Prostate gland (tissue), 2 donors: ENCODE measurements around the gene PARVG. TPM values are rescaled to one million over a fixed set of nuclear protein-coding genes. Genes with fewer than 3 reads are reported as not detected.

ENCODE experiments used
- DNase-seq: peaks from one replicate; pipeline ENCODE4 v3.0.0-alpha.2; 2019; ENCODE audit warnings: low spot score
- H3K27ac ChIP-seq, 2 donors: fragments of 200-600 bp; sonication (generic); 2 replicates each; pipeline ENCODE4 v1.5.1; 2017 to 2019
- H3K27me3 ChIP-seq: fragments of 200-600 bp; sonication (generic); replicated peaks from 2 replicates; pipeline ENCODE4 v1.5.1; 2019; ENCODE audit not compliant: insufficient read depth
- H3K36me3 ChIP-seq, 2 donors: fragments of 200-600 bp; sonication (generic); 1 replicate in 1 of 2; 2 replicates in 1 of 2; pipeline versions ENCODE4 v1.5.1 to v1.8.1; 2017 to 2019
- H3K4me1 ChIP-seq: fragments of 200-600 bp; sonication (generic); replicated peaks from 2 replicates; pipeline ENCODE4 v1.5.1; 2019
- H3K4me3 ChIP-seq, 2 donors: fragments of 200-600 bp; sonication (generic); 2 replicates each; pipeline ENCODE4 v1.5.1; 2017 to 2019
- H3K9me3 ChIP-seq: fragments of 200-600 bp; sonication (generic); 2 replicates; pipeline ENCODE4 v1.5.1; 2017
- CTCF ChIP-seq, 4 experiments: fragments of 200-600 bp in 2 of 4; fragments of 450-650 bp in 2 of 4; sonication (generic) in 2 of 4; IDR thresholded peaks; 1 replicate in 3 of 4; 2 replicates in 1 of 4; pipeline ENCODE4 v1.5.1; 2016 to 2019; ENCODE audit warnings: antibody characterized with exemption in 4 of 4, mild to moderate bottlenecking in 2 of 4, moderate library complexity in 2 of 4
- POLR2A ChIP-seq: fragments of 450-650 bp; IDR thresholded peaks from one replicate; pipeline ENCODE4 v1.6.1; 2016; ENCODE audit warnings: antibody characterized with exemption, mild to moderate bottlenecking
- POLR2AphosphoS5 ChIP-seq: sonication (generic); formaldehyde crosslinking; IDR thresholded peaks from one replicate; pipeline ENCODE4 v1.6.1; 2017; ENCODE audit warnings: antibody characterized with exemption
- WGBS: methylation state at CpG from one replicate; pipeline ENCODE4 v1.1.5; 2018; 5-methylcytosine and 5-hydroxymethylcytosine counted together
- intact Hi-C: fragments of 100-400 bp; cut with DNase I; formaldehyde crosslinking; loops from one replicate; pipeline ENCODE4 v1.14.2; 2022
- total RNA-seq, 2 donors: library from RNA; depleted of rRNA; stranded (reverse); fragments of >200 nt; gene quantifications; one replicate each; pipeline ENCODE4 v1.1.0, GENCODE V29; 2016

PARVG gene
- total RNA-seq, 2 donors from 2014 or later = 1.2 to 13.5 TPM

GRCh38 chr22:44184006-44184405 is 3.3 kb downstream of the PARVG start:
- Histone ChIP-seq H3K36me3 (no peaks in the 10 kb centered on the region), H3K27me3 (no peaks in the 10 kb centered on the region), H3K4me1 (no peaks in the 10 kb centered on the region), H3K9me3 (no peaks in the 10 kb centered on the region), H3K27ac (no peak overlapping the region), H3K4me3 (no peak overlapping the region)
- TF ChIP-seq POLR2AphosphoS5 = no peak
- no peak for TF ChIP-seq CTCF (IDR thresholded peaks at IDR 0.05)
- TF ChIP-seq POLR2A = no peak
- DNase-seq = no peak
- intact Hi-C loops = no loop called here
- WGBS = 55% methylated on average over 4 of the region's 4 CpGs

- H3K9me3 ChIP-seq = no peaks in the 10 kb centered on the region
- no peaks in the 10 kb centered on the region for H3K27me3 ChIP-seq
- no peak overlapping the region for H3K27ac ChIP-seq
- H3K4me1 ChIP-seq = no peaks in the 10 kb centered on the region
- DNase-seq = no peak
- TF ChIP-seq POLR2AphosphoS5 (no peak), POLR2A (no peak), CTCF (IDR thresholded peaks at IDR 0.05) (no peak)
- H3K4me3 ChIP-seq = no peak overlapping the region
- H3K36me3 ChIP-seq = no peaks in the 10 kb centered on the region
- 90% methylated on average over 15 of the region's 16 CpGs for WGBS
- intact Hi-C loops = no loop called here
Measured at GRCh38 chr22:44185237-44186120, 4.8 kb downstream of the PARVG start.

- intact Hi-C loops = no loop called here
- no peaks in the 10 kb centered on the region for H3K9me3 ChIP-seq
- no peak for DNase-seq
- H3K27me3 ChIP-seq = no peaks in the 10 kb centered on the region
- no peaks in the 10 kb centered on the region for H3K4me1 ChIP-seq
- H3K27ac ChIP-seq = no peak overlapping the region
- no peak overlapping the region for H3K4me3 ChIP-seq
- no peaks in the 10 kb centered on the region for H3K36me3 ChIP-seq
- 95% methylated on average over 8 of the region's 8 CpGs for WGBS
- TF ChIP-seq POLR2A (no peak), CTCF (IDR thresholded peaks at IDR 0.05) (no peak), POLR2AphosphoS5 (no peak)
Measured at GRCh38 chr22:44186121-44186510, 5.4 kb downstream of the PARVG start.

GRCh38 chr22:44186737-44187136 is 6.0 kb downstream of the PARVG start:
- no peak for TF ChIP-seq POLR2A
- TF ChIP-seq CTCF (IDR thresholded peaks at IDR 0.05) = no peak
- no peak for TF ChIP-seq POLR2AphosphoS5
- intact Hi-C loops = no loop called here
- Histone ChIP-seq H3K27ac (no peak overlapping the region), H3K4me1 (no peaks in the 10 kb centered on the region), H3K27me3 (no peaks in the 10 kb centered on the region), H3K4me3 (no peak overlapping the region), H3K9me3 (no peaks in the 10 kb centered on the region), H3K36me3 (no peaks in the 10 kb centered on the region)
- DNase-seq = no peak
- 100% methylated on average over 4 of the region's 4 CpGs for WGBS

GRCh38 chr22:44187652-44188230 is 7.0 kb downstream of the PARVG start:
- Histone ChIP-seq H3K9me3 (no peaks in the 10 kb centered on the region), H3K4me3 (no peak overlapping the region), H3K4me1 (no peaks in the 10 kb centered on the region), H3K36me3 (no peaks in the 10 kb centered on the region), H3K27me3 (no peaks in the 10 kb centered on the region), H3K27ac (no peak overlapping the region)
- TF ChIP-seq POLR2A (no peak), CTCF (IDR thresholded peaks at IDR 0.05) (no peak), POLR2AphosphoS5 (no peak)
- no peak for DNase-seq
- 97% methylated on average over 12 of the region's 12 CpGs for WGBS
- intact Hi-C loops = no loop called here
